CD1c-positive myeloid dendritic cell (primary cell): ENCODE measurements around the gene KIF24.
"Not testable (repeated sequence)": the region's sequence is repeated elsewhere in the genome, so short reads cannot be mapped to it uniquely, and the experiment has no call there.

Experiments
- DNase-seq: peaks from one replicate; pipeline ENCODE4 v3.0.0-alpha.2; 2016; ENCODE audit errors: extremely low spot score

The KIF24 gene

DNA sequence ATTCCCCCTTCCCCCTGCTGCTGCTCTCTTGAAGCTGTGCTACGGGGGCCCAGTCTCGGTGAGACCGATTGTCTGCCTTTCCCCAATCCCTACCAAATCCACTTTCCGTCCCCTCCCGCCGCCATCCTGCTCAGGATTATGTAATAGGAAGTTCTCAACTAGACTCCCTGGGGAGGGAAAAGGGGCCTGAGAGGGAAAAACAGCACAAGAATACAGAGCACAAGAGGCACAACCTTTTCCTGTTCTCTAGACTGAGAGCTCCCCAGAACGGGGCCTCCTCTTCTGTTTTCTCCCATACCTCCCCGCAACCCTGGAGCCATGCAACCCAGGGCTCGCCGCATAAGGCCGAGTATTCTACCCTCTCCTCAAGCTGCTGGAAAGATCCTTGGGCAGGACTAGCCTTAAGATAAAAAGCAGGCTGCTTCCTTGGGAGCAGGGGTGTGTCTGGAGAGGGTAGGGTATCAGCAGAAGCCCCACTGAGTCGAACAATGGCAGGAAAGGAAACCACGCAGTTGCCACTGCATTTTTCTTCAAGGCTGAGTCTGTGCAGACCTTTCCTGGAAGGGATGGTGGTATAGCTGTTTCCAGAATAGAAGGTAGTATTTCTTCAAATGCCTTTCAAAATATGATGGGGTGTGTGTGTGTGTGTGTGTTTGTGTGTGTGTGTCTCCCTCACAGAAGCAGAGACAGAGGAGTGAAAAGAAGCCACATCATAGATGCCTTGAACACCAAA, 34.7 kb upstream of the KIF24 start:
- no peak for DNase-seq

- DNase-seq, result no peak
Measured at GRCh38 chr9:34362614-34363214, 33.6 kb upstream of the KIF24 start.

DNA sequence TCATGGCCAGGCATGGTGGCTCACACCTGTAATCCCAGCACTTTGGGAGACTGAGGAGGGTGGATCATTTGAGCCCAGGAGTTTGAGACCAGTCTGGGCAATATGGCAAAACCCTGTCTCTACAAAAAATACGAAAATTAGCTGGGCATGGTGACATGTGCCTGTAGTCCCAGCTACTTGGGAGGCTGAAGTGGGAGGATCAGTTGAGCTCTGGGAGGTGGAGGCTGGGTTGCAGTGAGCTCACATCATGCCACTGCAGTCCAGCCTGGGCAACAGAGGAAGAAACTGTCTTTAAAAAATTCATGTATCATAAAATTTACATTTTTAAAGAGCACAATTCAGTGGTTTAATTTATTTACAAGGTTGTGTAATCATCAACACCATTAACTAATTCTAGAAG, 23.9 kb upstream of the KIF24 start:
- DNase-seq, result not testable (repeated sequence)

DNA sequence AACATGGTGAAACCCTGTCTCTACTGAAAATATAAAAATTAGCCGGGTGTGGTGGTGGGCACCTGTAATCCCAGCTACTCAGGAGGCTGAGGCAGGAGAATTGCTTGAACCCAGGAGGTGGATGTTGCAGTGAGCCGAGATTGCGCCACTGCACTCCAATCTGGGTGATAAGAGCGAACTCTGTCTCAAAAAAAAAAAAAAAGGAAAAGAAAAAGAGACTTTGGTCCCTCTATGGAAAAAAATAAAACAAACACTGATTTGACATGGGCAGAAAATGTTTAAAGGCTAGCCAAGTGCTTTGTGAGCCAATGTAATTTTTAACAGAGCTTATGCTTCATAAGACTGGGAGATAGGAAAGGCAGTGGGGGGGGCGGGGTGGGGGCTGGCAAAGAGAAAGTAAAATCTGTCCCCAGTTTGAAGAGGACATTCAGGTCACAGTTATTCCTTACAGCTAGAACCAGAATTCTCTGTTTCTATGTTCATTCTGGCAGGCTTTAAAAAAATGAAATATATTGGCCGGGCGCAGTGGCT, 23.1 kb upstream of the KIF24 start:
- not testable (repeated sequence) for DNase-seq

- DNase-seq, result no peak
Measured at GRCh38 chr9:34349324-34349723, 20.3 kb upstream of the KIF24 start.

DNA sequence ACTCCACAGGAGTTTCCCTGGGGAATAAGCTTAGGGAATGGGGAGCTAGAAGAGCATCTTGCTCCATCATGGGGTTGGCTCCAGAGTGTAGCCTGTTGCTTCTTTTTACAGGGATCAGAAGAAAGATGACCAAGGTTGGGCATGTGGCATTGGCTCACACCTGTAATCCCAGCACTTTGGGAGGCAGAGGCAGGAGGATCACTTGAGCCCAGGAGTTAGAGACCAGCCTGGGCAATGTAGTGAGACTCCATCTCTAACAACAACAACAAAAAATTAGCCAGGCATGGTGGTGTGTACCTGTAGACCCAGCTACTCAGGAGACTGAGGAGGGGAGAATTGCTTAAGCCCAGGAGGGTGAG, 18.7 kb upstream of the KIF24 start:
- DNase-seq, result no peak

DNA sequence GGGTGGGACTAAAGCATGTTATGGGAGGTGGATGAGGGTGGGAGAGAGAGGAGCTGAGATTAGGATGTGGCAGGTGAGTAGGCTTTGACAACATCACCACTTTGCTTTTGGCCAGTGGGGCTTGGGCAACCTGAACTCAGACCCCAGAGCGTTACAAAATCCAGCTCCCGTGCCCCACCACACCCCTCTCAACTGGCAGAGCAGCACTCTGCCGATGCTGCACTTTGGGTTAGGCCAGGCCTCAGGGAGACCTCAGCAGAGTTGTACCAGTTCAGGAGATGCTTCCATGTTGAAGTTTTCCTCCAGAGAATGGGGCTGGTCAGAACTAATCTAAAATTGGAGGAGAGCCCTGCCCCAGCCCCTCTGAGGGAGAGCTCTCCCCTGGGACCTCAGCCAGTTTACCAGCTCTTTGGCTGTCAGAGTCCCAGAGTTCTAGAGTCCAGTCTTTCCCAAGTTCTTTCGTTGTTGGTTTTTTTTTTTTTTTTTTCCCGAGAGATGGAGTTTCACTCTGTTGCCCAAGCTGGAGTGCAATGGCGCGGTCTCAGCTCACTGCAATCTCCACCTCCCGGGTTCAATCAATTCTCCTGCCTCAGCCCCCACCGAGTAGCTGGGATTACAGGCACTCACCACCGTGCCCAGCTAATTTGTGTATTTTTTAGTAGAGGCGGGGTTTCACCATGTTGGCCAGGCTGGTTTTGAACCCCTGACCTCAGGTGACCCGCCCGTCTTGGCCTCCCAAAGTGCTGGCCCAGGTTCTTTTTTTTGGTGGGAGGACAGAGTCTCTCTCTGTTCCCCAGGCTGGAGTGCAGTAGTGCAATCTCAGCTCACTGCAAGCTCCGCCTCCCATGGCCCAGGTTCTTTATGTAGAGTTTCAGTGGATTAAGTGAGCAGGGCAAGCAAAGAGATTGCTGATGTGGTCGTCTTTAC, 18.1 kb upstream of the KIF24 start:
- no peak for DNase-seq

- DNase-seq, result no peak
Measured at GRCh38 chr9:34343605-34344004, 14.5 kb upstream of the KIF24 start.

GRCh38 chr9:34343090-34343489, 14.0 kb upstream of the KIF24 start:
- DNase-seq, result peak; percentile 28

- peak; percentile 23 for DNase-seq
Measured at GRCh38 chr9:34341659-34342295, 12.7 kb upstream of the KIF24 start.

- DNase-seq, result no peak
Measured at GRCh38 chr9:34338665-34339385, 9.8 kb upstream of the KIF24 start.

GRCh38 chr9:34338079-34338478, 9.0 kb upstream of the KIF24 start:
- not testable (repeated sequence) for DNase-seq

DNA sequence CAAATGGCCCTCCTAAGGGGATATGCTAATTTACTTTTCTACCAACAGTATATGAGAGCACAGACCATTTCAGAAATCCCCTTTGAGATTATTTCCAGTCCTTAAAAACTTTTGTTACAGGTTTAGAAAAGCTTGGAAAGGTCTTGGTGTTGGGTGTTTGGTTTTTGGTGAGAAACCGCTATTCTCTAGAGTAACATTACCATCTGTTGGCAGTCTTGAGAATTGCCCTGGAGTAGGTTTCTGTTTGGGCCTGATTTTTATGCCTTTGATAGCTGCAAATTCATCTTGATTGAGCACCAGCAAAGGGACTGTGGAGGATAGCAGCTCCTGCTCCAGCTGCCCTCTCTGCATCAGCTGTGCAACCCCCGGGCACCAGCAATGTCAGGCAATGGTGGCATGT, 8.3 kb upstream of the KIF24 start:
- no peak for DNase-seq

GRCh38 chr9:34335376-34335775, 6.3 kb upstream of the KIF24 start:
- DNase-seq, result peak; percentile 28

- DNase-seq, result peak; percentile 38
Measured at GRCh38 chr9:34334916-34335315, 5.8 kb upstream of the KIF24 start.

GRCh38 chr9:34334337-34334824, 5.3 kb upstream of the KIF24 start:
- no peak for DNase-seq

GRCh38 chr9:34333836-34334235, 4.8 kb upstream of the KIF24 start:
- no peak for DNase-seq

DNA sequence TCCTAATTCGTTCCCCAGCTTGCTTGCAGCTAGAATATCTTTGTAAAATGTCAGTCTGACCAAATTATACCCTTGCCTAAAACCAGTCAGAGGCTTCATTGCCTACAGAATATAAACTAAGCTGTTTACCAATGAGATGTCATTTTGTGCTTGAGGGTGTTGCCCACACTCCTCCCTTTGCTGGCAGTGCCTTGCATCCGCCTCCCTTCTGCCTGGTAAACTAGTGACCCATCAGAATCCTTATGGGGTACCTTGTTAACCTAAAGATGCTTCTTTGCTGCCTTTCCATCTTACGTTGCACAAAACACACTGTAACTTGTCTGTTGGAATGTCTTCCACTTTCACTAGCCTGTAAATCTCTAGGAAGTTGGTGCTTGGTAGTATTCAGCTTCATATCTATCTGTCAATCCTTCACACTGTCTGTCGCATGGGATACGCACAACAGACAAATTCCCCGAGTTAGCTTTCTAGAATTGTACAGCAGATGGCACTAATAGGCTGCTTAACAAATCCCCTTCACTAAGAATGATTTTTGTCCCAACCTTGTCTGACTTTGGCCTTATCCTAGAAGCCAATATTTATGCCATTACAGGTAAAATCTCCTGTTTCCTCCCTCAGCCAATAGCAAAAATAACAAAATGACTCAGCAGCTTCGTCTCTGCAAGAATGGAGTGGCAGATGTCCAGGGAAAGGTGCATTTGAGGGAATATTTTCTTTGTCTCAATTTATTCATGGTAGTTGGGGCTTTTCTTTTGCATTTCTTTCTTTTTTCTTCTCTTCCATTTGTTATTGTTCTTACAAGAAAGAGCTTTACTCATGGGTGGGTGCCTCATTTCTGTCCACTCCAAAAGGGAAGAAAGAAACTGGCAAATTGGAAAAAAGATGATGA, 3.3 kb upstream of the KIF24 start:
- peak; percentile 60 for DNase-seq

GRCh38 chr9:34331196-34331595, 2.1 kb upstream of the KIF24 start:
- DNase-seq, result peak; percentile 33

DNA sequence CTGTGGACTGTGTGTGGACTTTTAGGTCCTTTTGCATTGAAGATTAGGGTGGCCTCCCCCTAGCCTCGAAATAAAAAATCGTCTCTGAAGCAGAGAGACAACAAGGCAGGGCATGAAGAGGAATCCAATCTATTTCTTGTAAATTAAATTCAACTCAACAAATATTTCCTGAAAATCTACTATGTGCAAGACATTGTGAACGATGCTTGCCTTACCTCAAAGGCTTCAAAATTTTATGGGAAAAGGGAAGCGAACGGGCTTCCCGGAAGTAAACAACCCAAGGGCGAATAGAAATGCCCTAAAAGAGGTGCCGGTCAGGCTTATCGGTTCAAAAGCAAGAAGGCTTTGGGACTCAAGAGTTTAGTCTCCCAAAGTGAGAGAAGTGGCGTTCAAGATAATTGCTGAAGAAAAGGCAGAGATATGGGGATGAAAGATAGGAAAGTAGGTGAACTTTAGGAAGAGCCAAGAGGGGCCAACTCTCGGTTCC, 525 bp downstream of the KIF24 start:
- DNase-seq, result no peak
